GM04503 (cell line): Measurements from ENCODE around the gene OR1G1.
"Not testable (repeated sequence)": the region's sequence is repeated elsewhere in the genome, so short reads cannot be mapped to it uniquely, and the experiment has no call there.

Experiments
- DNase-seq: peaks from one replicate; pipeline ENCODE4 v3.0.0-alpha.2; 2012; ENCODE audit warnings: low read depth

Gene OR1G1

GRCh38 chr17:3127451-3127850 lies at the start of gene OR1G1:
TSS of gene OR1G1 (minus strand) at chr17:3127551. CDS start at chr17:3127551, 0 bp downstream.
- DNase-seq: no peak

GRCh38 chr17:3167574-3167973 lies 40.2 kb upstream of the OR1G1 start:
- DNase-seq: no peak

- DNase-seq: no peak
These were observed 29.9 kb upstream of the OR1G1 start for GRCh38 chr17:3157218-3157617.

GRCh38 chr17:3137494-3137893 lies 10.1 kb upstream of the OR1G1 start:
- not testable (repeated sequence) for DNase-seq

- DNase-seq: no peak
These were observed 23.0 kb downstream of the OR1G1 start, which contains the start of gene OR1D2 for GRCh38 chr17:3104322-3104721. TSS of gene OR1D2 (minus strand) at chr17:3104422. CDS start at chr17:3092996, 11,426 bp downstream.
